ENCODE results near the gene SKI. TPM values are rescaled to one million over a fixed set of nuclear protein-coding genes. Genes with fewer than 3 reads are reported as not detected.

SKI gene
- total RNA-seq, 3 donors from 2014 or later: 22.1 to 33.8 (median 26.7) TPM

DNA sequence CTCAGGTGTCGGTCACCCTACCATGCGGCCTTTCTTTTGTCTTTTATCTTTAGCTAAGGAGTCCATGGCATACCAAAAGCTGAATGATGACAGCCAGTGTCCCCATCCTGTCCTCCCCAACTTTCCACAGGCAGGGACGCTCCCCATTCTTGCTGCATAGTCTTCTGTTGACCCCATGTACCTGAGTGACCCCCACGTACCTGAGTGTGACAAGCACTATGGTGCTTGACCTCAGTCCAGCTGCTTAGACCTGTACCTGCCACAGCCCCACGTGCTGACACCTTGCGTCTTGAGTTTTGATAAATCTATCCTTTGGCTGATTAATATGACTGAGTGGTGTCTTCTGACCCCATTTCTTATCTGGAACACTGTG is 26.9 kb downstream of the SKI start:
- peaks cover 20 to 39% of the 10 kb centered on the region in 2 donors for H3K4me1 ChIP-seq
- DNase-seq (ENCODE audit: low spot score in 2 of 2): no peak
- H3K9me3 ChIP-seq: no peaks in the 10 kb centered on the region
- no peak for TF ChIP-seq CTCF (IDR thresholded peaks at IDR 0.05)
- no peak for TF ChIP-seq POLR2A (IDR thresholded peaks at IDR 0.05)
- TF ChIP-seq POLR2AphosphoS5 (IDR thresholded peaks at IDR 0.05): no peak
- intact Hi-C loops (cut with DNase I; ENCODE audit: low total_unique reads): no loop called here
- H3K36me3 ChIP-seq: no peaks in the 10 kb centered on the region
- H3K27me3 ChIP-seq: no peaks in the 10 kb centered on the region
- H3K27ac ChIP-seq: peak overlapping the region; percentile 80
- H3K4me3 ChIP-seq: no peak overlapping the region

GRCh38 chr1:2255420-2256369 is 27.6 kb downstream of the SKI start:
- Histone ChIP-seq H3K27ac (peak overlapping the region; percentile 80), H3K4me1 (peaks cover 13 to 33% of the 10 kb centered on the region in 2 donors), H3K4me3 (no peak overlapping the region), H3K27me3 (no peaks in the 10 kb centered on the region), H3K36me3 (no peaks in the 10 kb centered on the region), H3K9me3 (no peaks in the 10 kb centered on the region)
- TF ChIP-seq POLR2A (IDR thresholded peaks at IDR 0.05): no peak
- TF ChIP-seq POLR2AphosphoS5 (IDR thresholded peaks at IDR 0.05): no peak
- TF ChIP-seq CTCF (IDR thresholded peaks at IDR 0.05): no peak
- intact Hi-C loops (cut with DNase I; ENCODE audit: low total_unique reads): no loop called here
- no peak for DNase-seq (ENCODE audit: low spot score in 2 of 2)

GRCh38 chr1:2256435-2257244 is 28.5 kb downstream of the SKI start:
- Histone ChIP-seq H3K9me3 (no peaks in the 10 kb centered on the region), H3K4me1 (peaks cover 7 to 24% of the 10 kb centered on the region in 2 donors), H3K36me3 (no peaks in the 10 kb centered on the region), H3K27ac (peak overlapping the region; percentile 80), H3K4me3 (no peak overlapping the region), H3K27me3 (no peaks in the 10 kb centered on the region)
- TF ChIP-seq POLR2AphosphoS5 (IDR thresholded peaks at IDR 0.05): no peak
- no peak for TF ChIP-seq CTCF (IDR thresholded peaks at IDR 0.05)
- no peak for TF ChIP-seq POLR2A (IDR thresholded peaks at IDR 0.05)
- DNase-seq (ENCODE audit: low spot score in 2 of 2): no peak
- intact Hi-C loops (cut with DNase I; ENCODE audit: low total_unique reads): no loop called here

DNA sequence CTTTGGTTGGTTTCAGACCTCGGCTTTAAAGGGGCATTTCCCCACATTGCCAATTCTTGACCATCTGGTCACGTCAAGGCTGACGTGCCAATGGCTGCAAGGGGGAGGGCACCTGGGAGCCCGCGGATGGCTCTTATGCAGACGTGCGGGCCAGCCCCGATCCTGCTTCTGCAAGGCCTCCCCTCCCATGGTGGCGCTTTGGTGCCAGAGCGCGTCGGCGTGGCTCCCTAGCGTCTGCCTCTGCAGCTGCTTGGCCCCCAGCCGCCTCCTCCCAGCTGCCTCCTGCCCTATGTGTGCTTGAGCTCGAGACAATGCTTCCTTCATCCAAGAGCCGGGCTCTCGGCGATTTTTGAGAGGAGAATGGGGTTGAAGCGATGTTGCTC is 29.1 kb downstream of the SKI start:
- H3K4me3 ChIP-seq: no peak overlapping the region
- DNase-seq (ENCODE audit: low spot score in 2 of 2): no peak
- no peak overlapping the region for H3K27ac ChIP-seq
- peaks cover 1 to 18% of the 10 kb centered on the region in 2 donors for H3K4me1 ChIP-seq
- TF ChIP-seq POLR2A (IDR thresholded peaks at IDR 0.05): no peak
- H3K36me3 ChIP-seq: no peaks in the 10 kb centered on the region
- intact Hi-C loops (cut with DNase I; ENCODE audit: low total_unique reads): no loop called here
- no peaks in the 10 kb centered on the region for H3K27me3 ChIP-seq
- H3K9me3 ChIP-seq: no peaks in the 10 kb centered on the region

- peak overlapping the region; percentile 19 to 46 for H3K27ac ChIP-seq
- TF ChIP-seq POLR2AphosphoS5 (IDR thresholded peaks at IDR 0.05): no peak
- no peak for TF ChIP-seq POLR2A (IDR thresholded peaks at IDR 0.05)
- TF ChIP-seq CTCF (IDR thresholded peaks at IDR 0.05): no peak
Observed at GRCh38 chr1:2258122-2258681, 30.1 kb downstream of the SKI start.

More at GRCh38 chr1:2258122-2258681, 30.1 kb downstream of the SKI start:
- Histone ChIP-seq H3K36me3 (no peaks in the 10 kb centered on the region), H3K4me1 (peaks cover 0 to 15% of the 10 kb centered on the region in 2 donors), H3K27me3 (no peaks in the 10 kb centered on the region), H3K4me3 (no peak overlapping the region), H3K9me3 (no peaks in the 10 kb centered on the region)
- intact Hi-C loops (cut with DNase I; ENCODE audit: low total_unique reads): no loop called here
- no peak for DNase-seq (ENCODE audit: low spot score in 2 of 2)

All from breast epithelium (tissue), 4 donors.